Psoas muscle (tissue), 8 donors: Measurements from ENCODE around the gene FNBP1. TPM values are rescaled to one million over a fixed set of nuclear protein-coding genes. Genes with fewer than 3 reads are reported as not detected.
A peak's percentile ranks its signal among the peaks of the same experiment; 100 is the strongest.

ENCODE experiments used
- ATAC-seq, 4 donors: fragments of 200-7000 bp; cut with Tn5 transposase; one replicate each; pipeline ENCODE4 v1.9.1; 2020; ENCODE audit warnings: moderate library complexity in 3 of 4, mild to moderate bottlenecking in 2 of 4
- DNase-seq, 2 donors: peaks; one replicate each; pipeline ENCODE4 v3.0.0-alpha.2; 2020
- H3K27ac ChIP-seq: fragments of 200-600 bp; one replicate; pipeline ENCODE4 v1.8.0; 2022
- H3K27me3 ChIP-seq, 3 donors: fragments of 200-600 bp in 1 of 3; one replicate each; pipeline versions ENCODE4 v1.6.1 to v1.8.0; 2013 to 2022; ENCODE audit warnings: low read length in 2 of 3, mild to moderate bottlenecking in 2 of 3, moderate library complexity in 1 of 3; ENCODE audit not compliant: insufficient read depth in 3 of 3
- H3K36me3 ChIP-seq, 2 donors: fragments of 200-600 bp in 1 of 2; one replicate each; pipeline versions ENCODE4 v1.6.1 to v1.8.0; 2013 to 2022; ENCODE audit warnings: low read depth in 1 of 2, mild to moderate bottlenecking in 1 of 2, moderate library complexity in 1 of 2; ENCODE audit not compliant: insufficient read depth in 1 of 2
- H3K4me1 ChIP-seq: fragments of 200-600 bp; one replicate; pipeline ENCODE4 v1.8.0; 2022
- H3K4me3 ChIP-seq: fragments of 200-600 bp; one replicate; pipeline ENCODE4 v1.8.0; 2022; ENCODE audit warnings: mild to moderate bottlenecking
- H3K9me3 ChIP-seq: fragments of 200-600 bp; one replicate; pipeline ENCODE4 v1.8.0; 2022
- CTCF ChIP-seq: fragments of 200-600 bp; IDR thresholded peaks from one replicate; pipeline ENCODE4 v1.8.0; 2022; ENCODE audit warnings: antibody characterized with exemption
- WGBS, 3 donors: extraction: QIAGEN DNeasy Blood & Tissue Kit; methylation state at CpG; one replicate each; pipeline versions ENCODE4 v1.1.6 to v1.1.7; 2013; 5-methylcytosine and 5-hydroxymethylcytosine counted together
- intact Hi-C, 2 donors: fragments of 100-400 bp; cut with DNase I; formaldehyde crosslinking; loops; one replicate each; pipeline versions ENCODE4 v1.11.0 to v1.14.2; 2022
- polyA plus RNA-seq, 3 donors: library from polyadenylated mRNA; stranded (reverse); fragments of 200-250 nt; gene quantifications; one replicate each; pipeline ENCODE4 v1.2.3, GENCODE V29; 2013
- total RNA-seq, 4 donors: library from RNA; stranded (reverse); fragmentation: NEBNext Ultra II Directional in 2 of 4; extraction: Animal tissue kit (Norgen Biotek cat#: 25700) in 2 of 4; gene quantifications; one replicate each; pipeline versions ENCODE4 v1.2.1 to v1.2.4, GENCODE V29; 2021 to 2023
- donor health status: healthy with polysubstance abuse.
- donor health status: DM: no; HTN: no; CAD: no; lungs with moderate emphysema.
- donor health status: Bipolar disorder and iron deficiency.
- donor health status: healthy.
- donor health status: DM: yes; HTN: yes; CAD: no.
- donor health status: DM: no; HTN: no; CAD: no.
- donor health status: DM: no; HTN: no; CAD: no.
- donor health status: DM: yes; HTN: yes; CAD: no.

Gene FNBP1
- total and polyA plus RNA-seq, 7 donors: 4.6 to 30.5 (median 27.2) TPM

- H3K4me1 ChIP-seq: no peaks in the 10 kb centered on the region
- intact Hi-C loops: no loop called here
- no peak for TF ChIP-seq CTCF
- no peak for ATAC-seq
- peak in 1 of 2 donors; percentile 44 for DNase-seq
- no peak overlapping the region for H3K4me3 ChIP-seq
- H3K27me3 ChIP-seq: no peaks in the 10 kb centered on the region
- H3K9me3 ChIP-seq: no peaks in the 10 kb centered on the region
- no peak overlapping the region for H3K27ac ChIP-seq
- WGBS, 3 donors: 69 to 75% (median 72%) methylated on average over 17 of the region's 17 CpGs
- H3K36me3 ChIP-seq: peaks cover 3 to 59% of the 10 kb centered on the region in 2 donors
Measured at GRCh38 chr9:129866394-129867135, 176.4 kb downstream of the FNBP1 start.

GRCh38 chr9:129865668-129866320 lies 177.2 kb downstream of the FNBP1 start:
- Histone ChIP-seq H3K27me3 (no peaks in the 10 kb centered on the region), H3K4me1 (no peaks in the 10 kb centered on the region), H3K4me3 (no peak overlapping the region), H3K27ac (no peak overlapping the region), H3K36me3 (peaks cover 3 to 66% of the 10 kb centered on the region in 2 donors), H3K9me3 (no peaks in the 10 kb centered on the region)
- 70 to 81% (median 71%) methylated on average over 14 of the region's 14 CpGs for WGBS, 3 donors
- intact Hi-C loops: no loop called here
- DNase-seq (peak in 1 of 2 donors; percentile 19), ATAC-seq (no peak)
- no peak for TF ChIP-seq CTCF

GRCh38 chr9:129864991-129865647 lies 177.9 kb downstream of the FNBP1 start:
- no peak for ATAC-seq
- TF ChIP-seq CTCF: no peak

GRCh38 chr9:129863059-129863690 lies 179.8 kb downstream of the FNBP1 start:
- Histone ChIP-seq H3K9me3 (no peaks in the 10 kb centered on the region), H3K4me1 (no peaks in the 10 kb centered on the region), H3K4me3 (no peak overlapping the region), H3K36me3 (peaks cover 3 to 85% of the 10 kb centered on the region in 2 donors), H3K27ac (no peak overlapping the region), H3K27me3 (no peaks in the 10 kb centered on the region)
- ATAC-seq: no peak
- no peak for TF ChIP-seq CTCF
- intact Hi-C loops: no loop called here
- WGBS, 3 donors: 65 to 72% (median 67%) methylated on average over 14 of the region's 14 CpGs
- DNase-seq: peak in 1 of 2 donors; percentile 49

More at GRCh38 chr9:129864991-129865647, 177.9 kb downstream of the FNBP1 start:
- no peaks in the 10 kb centered on the region for H3K27me3 ChIP-seq
- no peak overlapping the region for H3K27ac ChIP-seq
- H3K4me3 ChIP-seq: no peak overlapping the region
- peak in 1 of 2 donors; percentile 28 for DNase-seq
- H3K36me3 ChIP-seq: peaks cover 3 to 73% of the 10 kb centered on the region in 2 donors
- H3K9me3 ChIP-seq: no peaks in the 10 kb centered on the region
- 60 to 75% (median 61%) methylated on average over 11 of the region's 11 CpGs for WGBS, 3 donors
- intact Hi-C loops: no loop called here
- H3K4me1 ChIP-seq: no peaks in the 10 kb centered on the region
